Keratinocyte (primary cell): ENCODE results near the gene B3GNT9.

Source experiments
- CTCF ChIP-seq, 3 experiments: IDR thresholded peaks in 1 of 3; conservative IDR thresholded peaks in 1 of 3; optimal IDR thresholded peaks in 1 of 3; 2 replicates in 2 of 3; 3 replicates in 1 of 3; pipeline versions ENCODE3 to v1.5.1; 2011; ENCODE audit warnings: low read length in 3 of 3, mild to moderate bottlenecking in 3 of 3, moderate library complexity in 2 of 3, control low read depth in 1 of 3, inconsistent platforms in 1 of 3; ENCODE audit not compliant: insufficient read depth in 2 of 3; ENCODE audit errors: extremely low read depth in 1 of 3
- EZH2 ChIP-seq: IDR thresholded peaks from one replicate; pipeline ENCODE4 v1.6.1; 2012; ENCODE audit warnings: inconsistent platforms, mild to moderate bottlenecking, low read length, moderate library complexity

GRCh38 chr16:67154578-67155294 is 3.9 kb upstream of the B3GNT9 start:
- TF ChIP-seq CTCF (optimal IDR thresholded peaks at IDR 0.05 in 1 of 3, IDR thresholded peaks at IDR 0.05 in 1 of 3, conservative IDR thresholded peaks at IDR 0.05 in 1 of 3; ENCODE audit: extremely low read depth in 1 of 3, insufficient read depth in 2 of 3, low read length in 3 of 3) (no peak), EZH2 (no peak)
